ENCODE measurements around the gene SEL1L.

SEL1L gene

GRCh38 chr14:81453166-81453766 is 80.4 kb downstream of the SEL1L start:
- Histone ChIP-seq H3K27ac (no peak overlapping the region), H3K36me3 (no peaks in the 10 kb centered on the region), H3K27me3 (peaks cover 0 to 20% of the 10 kb centered on the region in 2 donors), H3K4me1 (peaks cover 0 to 5% (median 0%) of the 10 kb centered on the region in 4 donors), H3K9me3 (no peaks in the 10 kb centered on the region), H3K4me3 (no peak overlapping the region)
- peak in 1 of 2 donors; percentile 38 for DNase-seq
- peak; percentile 79 to 85 for TF ChIP-seq CTCF (IDR thresholded peaks at IDR 0.05)
- intact Hi-C loops (cut with DNase I; ENCODE audit: low total_unique reads) = no loop called here

GRCh38 chr14:81452341-81453133 is 81.1 kb downstream of the SEL1L start:
- Histone ChIP-seq H3K4me3 (no peak overlapping the region), H3K27me3 (peaks cover 0 to 20% of the 10 kb centered on the region in 2 donors), H3K9me3 (no peaks in the 10 kb centered on the region), H3K36me3 (no peaks in the 10 kb centered on the region), H3K4me1 (peaks cover 0 to 5% (median 0%) of the 10 kb centered on the region in 4 donors), H3K27ac (no peak overlapping the region)
- no peak for DNase-seq
- no peak for TF ChIP-seq CTCF (IDR thresholded peaks at IDR 0.05)
- intact Hi-C loops (cut with DNase I; ENCODE audit: low total_unique reads) = no loop called here

- Histone ChIP-seq H3K27ac (no peak overlapping the region), H3K27me3 (peaks cover 0 to 24% of the 10 kb centered on the region in 2 donors), H3K4me3 (no peak overlapping the region), H3K36me3 (no peaks in the 10 kb centered on the region), H3K9me3 (no peaks in the 10 kb centered on the region), H3K4me1 (peaks cover 0 to 5% (median 0%) of the 10 kb centered on the region in 4 donors)
- intact Hi-C loops (cut with DNase I; ENCODE audit: low total_unique reads) = no loop called here
- no peak for TF ChIP-seq CTCF (IDR thresholded peaks at IDR 0.05)
- no peak for DNase-seq
Measured at GRCh38 chr14:81450976-81451375, 82.7 kb downstream of the SEL1L start.

- Histone ChIP-seq H3K9me3 (no peaks in the 10 kb centered on the region), H3K27me3 (peaks cover 0 to 31% of the 10 kb centered on the region in 2 donors), H3K4me3 (no peak overlapping the region), H3K27ac (no peak overlapping the region), H3K36me3 (no peaks in the 10 kb centered on the region), H3K4me1 (peaks cover 0 to 5% (median 0%) of the 10 kb centered on the region in 4 donors)
- DNase-seq = no peak
- intact Hi-C loops (cut with DNase I; ENCODE audit: low total_unique reads) = no loop called here
- no peak for TF ChIP-seq CTCF (IDR thresholded peaks at IDR 0.05)
Measured at GRCh38 chr14:81450100-81450531, 83.5 kb downstream of the SEL1L start.

GRCh38 chr14:81449576-81449975 is 84.1 kb downstream of the SEL1L start:
- no peaks in the 10 kb centered on the region for H3K9me3 ChIP-seq
- H3K36me3 ChIP-seq = no peaks in the 10 kb centered on the region
- no peak for TF ChIP-seq CTCF (IDR thresholded peaks at IDR 0.05)
- no peak for DNase-seq
- no peak overlapping the region for H3K27ac ChIP-seq
- H3K27me3 ChIP-seq = peaks cover 0 to 31% of the 10 kb centered on the region in 2 donors
- H3K4me1 ChIP-seq = peaks cover 0 to 5% (median 0%) of the 10 kb centered on the region in 4 donors
- no peak overlapping the region for H3K4me3 ChIP-seq
- intact Hi-C loops (cut with DNase I; ENCODE audit: low total_unique reads) = no loop called here
